Stomach (tissue), 19 donors: ENCODE results near the gene FHIP2A. TPM values are rescaled to one million over a fixed set of nuclear protein-coding genes. Genes with fewer than 3 reads are reported as not detected.
"Not testable (repeated sequence)": the region's sequence is repeated elsewhere in the genome, so short reads cannot be mapped to it uniquely, and the experiment has no call there.

ENCODE experiments used
- DNase-seq, 2 donors: peaks; one replicate each; pipeline versions ENCODE4 v3.0.0 to v3.0.0-alpha.2; 2013 to 2019
- H3K27ac ChIP-seq, 5 donors: fragments of 200-600 bp in 4 of 5; sonication (generic) in 4 of 5; one replicate each; pipeline ENCODE4 v1.5.1; 2013 to 2019; ENCODE audit warnings: mild to moderate bottlenecking in 1 of 5, moderate library complexity in 1 of 5
- H3K27me3 ChIP-seq, 3 donors: fragments of 200-600 bp; sonication (generic); one replicate each; pipeline ENCODE4 v1.5.1; 2017 to 2019; ENCODE audit warnings: mixed run types in 1 of 3
- H3K36me3 ChIP-seq, 4 donors: fragments of 200-600 bp; sonication (generic); 1 replicate in 3 of 4; 2 replicates in 1 of 4; pipeline ENCODE4 v1.5.1; 2016 to 2019
- H3K4me1 ChIP-seq, 4 donors: fragments of 200-600 bp; sonication (generic); one replicate each; pipeline ENCODE4 v1.5.1; 2016 to 2019
- H3K4me3 ChIP-seq, 4 donors: fragments of 200-600 bp; sonication (generic) in 3 of 4; one replicate each; pipeline ENCODE4 v1.5.1; 2016 to 2019; ENCODE audit warnings: mild to moderate bottlenecking in 1 of 4
- H3K9me3 ChIP-seq, 4 donors: fragments of 200-600 bp; sonication (generic); one replicate each; pipeline ENCODE4 v1.5.1; 2016 to 2019
- EP300 ChIP-seq: sonication (generic); formaldehyde crosslinking; IDR thresholded peaks from one replicate; pipeline ENCODE4 v1.6.1; 2017; ENCODE audit warnings: antibody characterized with exemption
- POLR2A ChIP-seq, 4 donors: fragments of 450-650 bp; IDR thresholded peaks; one replicate each; pipeline ENCODE4 v1.6.1; 2016; ENCODE audit warnings: antibody characterized with exemption in 4 of 4, control low read depth in 2 of 4, mild to moderate bottlenecking in 1 of 4, moderate library complexity in 1 of 4
- POLR2AphosphoS5 ChIP-seq, 3 donors: sonication (generic); formaldehyde crosslinking; IDR thresholded peaks; one replicate each; pipeline ENCODE4 v1.6.1; 2016; ENCODE audit warnings: antibody characterized with exemption in 3 of 3
- WGBS, 5 donors: extraction: QIAGEN DNeasy Blood & Tissue Kit in 3 of 5; methylation state at CpG; one replicate each; pipeline versions ENCODE4 v1.1.5 to v1.1.7; 2013 to 2018; 5-methylcytosine and 5-hydroxymethylcytosine counted together
- intact Hi-C: fragments of 100-400 bp; cut with DNase I; formaldehyde crosslinking; loops from one replicate; pipeline ENCODE4 v1.15.1; 2023; ENCODE audit warnings: low total_unique reads
- long read RNA-seq, 10 donors: transcript quantifications; one replicate each; lab custom pipeline, GENCODE V29; 2026
- polyA plus RNA-seq, 3 donors: library from polyadenylated mRNA; stranded (reverse); fragments of 200-250 nt; gene quantifications; one replicate each; pipeline ENCODE4 v1.2.3, GENCODE V29; 2013
- total RNA-seq, 5 donors: library from RNA; depleted of rRNA; stranded (reverse); fragments of >200 nt; gene quantifications; one replicate each; pipeline versions ENCODE4 v1.1.0 to v1.2.3, GENCODE V29; 2014 to 2016
- TF ChIP-seq, protein P1 (sequence below), 7 experiments: fragments of 450-650 bp in 4 of 7; fragments of 200-600 bp in 3 of 7; sonication (generic) in 3 of 7; IDR thresholded peaks; one replicate each; pipeline ENCODE4 v1.5.1; 2016 to 2019; ENCODE audit warnings: antibody characterized with exemption in 7 of 7, control low read depth in 2 of 7, mild to moderate bottlenecking in 1 of 7
- donor health status: healthy with polysubstance abuse.
- donor health status: Bipolar disorder and iron deficiency.
- donor health status: healthy.

Gene FHIP2A
- total RNA-seq (100 to 1,000 TPM in 1 of 5 donors, 10 to 100 TPM in 3, under 1 TPM in 1; 0.87 to 264 (median 20.4) TPM), polyA plus RNA-seq (1 to 10 TPM; 3.5 to 5.2 (median 4.3) TPM)
- long read RNA-seq, donor 1, result 0 reads
- long read RNA-seq, donor 2, full-length matches to known transcripts, result 3 of 3 reads
- long read RNA-seq, donor 2, partial matches to known transcripts, result 0 of 3 reads
- long read RNA-seq, donor 2, other reads (novel, unspliced or antisense), result 0 of 3 reads
- long read RNA-seq, donor 3, full-length matches to known transcripts, result 1 of 1 reads
- long read RNA-seq, donor 3, partial matches to known transcripts, result 0 of 1 reads
- long read RNA-seq, donor 3, other reads (novel, unspliced or antisense), result 0 of 1 reads
- long read RNA-seq, donor 4, result 0 reads
- long read RNA-seq, donor 5, partial matches to known transcripts, result 0 of 1 reads
- long read RNA-seq, donor 5, other reads (novel, unspliced or antisense), result 0 of 1 reads
- long read RNA-seq, donor 6, full-length matches to known transcripts, result 5 of 5 reads
- long read RNA-seq, donor 6, partial matches to known transcripts, result 0 of 5 reads
- long read RNA-seq, donor 6, other reads (novel, unspliced or antisense), result 0 of 5 reads
- long read RNA-seq, donor 7, full-length matches to known transcripts, result 4 of 4 reads
- long read RNA-seq, donor 7, partial matches to known transcripts, result 0 of 4 reads
- long read RNA-seq, donor 7, other reads (novel, unspliced or antisense), result 0 of 4 reads
- long read RNA-seq, donor 8, full-length matches to known transcripts, result 2 of 2 reads
- long read RNA-seq, donor 8, partial matches to known transcripts, result 0 of 2 reads
- long read RNA-seq, donor 8, other reads (novel, unspliced or antisense), result 0 of 2 reads
- long read RNA-seq, donor 9, full-length matches to known transcripts, result 1 of 1 reads
- long read RNA-seq, donor 9, partial matches to known transcripts, result 0 of 1 reads
- long read RNA-seq, donor 9, other reads (novel, unspliced or antisense), result 0 of 1 reads
- long read RNA-seq, donor 10, full-length matches to known transcripts, result 1 of 1 reads
- long read RNA-seq, donor 10, partial matches to known transcripts, result 0 of 1 reads
- long read RNA-seq, donor 10, other reads (novel, unspliced or antisense), result 0 of 1 reads

- Histone ChIP-seq H3K4me1 (peaks cover 31 to 45% (median 37%) of the 10 kb centered on the region in 4 donors), H3K9me3 (no peaks in the 10 kb centered on the region), H3K27ac (peak within 1 kb of the TSS; percentile 93 to 99 (median 98)), H3K36me3 (no peaks in the 10 kb centered on the region), H3K27me3 (no peaks in the 10 kb centered on the region), H3K4me3 (peak within 1 kb of the TSS; percentile 57 to 99 (median 82))
- 1 to 3% (median 2%) methylated on average over 10 to 57 of the region's 59 CpGs for WGBS, 5 donors
- intact Hi-C loops, result no loop called here
- peak; percentile 82 to 94 for DNase-seq
- peak in 1 of 3 donors; percentile 61 for TF ChIP-seq POLR2AphosphoS5 (IDR thresholded peaks at IDR 0.05)
- no peak for TF ChIP-seq EP300
- TF ChIP-seq, protein P1, sequence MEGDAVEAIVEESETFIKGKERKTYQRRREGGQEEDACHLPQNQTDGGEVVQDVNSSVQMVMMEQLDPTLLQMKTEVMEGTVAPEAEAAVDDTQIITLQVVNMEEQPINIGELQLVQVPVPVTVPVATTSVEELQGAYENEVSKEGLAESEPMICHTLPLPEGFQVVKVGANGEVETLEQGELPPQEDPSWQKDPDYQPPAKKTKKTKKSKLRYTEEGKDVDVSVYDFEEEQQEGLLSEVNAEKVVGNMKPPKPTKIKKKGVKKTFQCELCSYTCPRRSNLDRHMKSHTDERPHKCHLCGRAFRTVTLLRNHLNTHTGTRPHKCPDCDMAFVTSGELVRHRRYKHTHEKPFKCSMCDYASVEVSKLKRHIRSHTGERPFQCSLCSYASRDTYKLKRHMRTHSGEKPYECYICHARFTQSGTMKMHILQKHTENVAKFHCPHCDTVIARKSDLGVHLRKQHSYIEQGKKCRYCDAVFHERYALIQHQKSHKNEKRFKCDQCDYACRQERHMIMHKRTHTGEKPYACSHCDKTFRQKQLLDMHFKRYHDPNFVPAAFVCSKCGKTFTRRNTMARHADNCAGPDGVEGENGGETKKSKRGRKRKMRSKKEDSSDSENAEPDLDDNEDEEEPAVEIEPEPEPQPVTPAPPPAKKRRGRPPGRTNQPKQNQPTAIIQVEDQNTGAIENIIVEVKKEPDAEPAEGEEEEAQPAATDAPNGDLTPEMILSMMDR (IDR thresholded peaks at IDR 0.05), result peak in 3 of 7 experiments; percentile 38 to 91 (median 48)
- TF ChIP-seq POLR2A (IDR thresholded peaks at IDR 0.05), result no peak
Measured at GRCh38 chr10:114821293-114821914, at the start of gene FHIP2A. Gene FHIP2A, plus strand, starts transcription at chr10:114821780. Its CDS starts 299 bp downstream, at chr10:114822079.

DNA sequence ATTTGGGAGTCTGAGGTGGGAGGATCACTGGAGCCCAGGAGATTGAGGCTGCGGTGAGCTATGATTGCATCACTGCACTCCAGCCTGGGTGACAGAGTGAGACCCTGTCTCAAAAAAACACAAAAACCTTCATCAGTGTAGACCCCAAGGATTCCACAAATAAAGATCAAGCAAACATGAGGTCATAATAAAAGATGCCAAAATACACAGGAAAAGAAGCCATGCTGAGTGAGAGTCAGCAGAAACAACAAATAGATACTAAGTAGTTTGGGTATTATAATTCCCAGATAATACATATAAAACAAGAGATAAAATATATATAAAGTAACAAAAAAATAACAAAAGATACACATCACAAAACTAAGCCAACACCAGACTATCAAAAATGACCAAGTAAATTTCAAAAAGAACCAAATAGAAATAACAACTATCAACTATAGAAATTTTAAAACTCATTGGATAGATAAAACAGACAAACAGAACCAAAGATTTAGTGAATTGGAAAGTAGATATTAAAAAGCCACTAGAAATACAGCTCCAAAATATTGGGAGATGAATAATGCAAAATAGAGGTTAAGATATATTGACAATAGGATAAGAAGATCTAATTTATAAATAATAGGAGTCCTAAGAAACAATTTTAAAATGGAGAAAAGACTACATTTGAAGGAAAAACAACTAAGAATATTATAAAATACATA lies 48.9 kb upstream of the FHIP2A start:
- intact Hi-C loops, result no loop called here
- H3K4me3 ChIP-seq, result no peak overlapping the region
- 98 to 100% (median 100%) methylated on average over 1 of the region's 1 CpG for WGBS, 5 donors
- peaks cover 0 to 9% (median 6%) of the 10 kb centered on the region in 4 donors for H3K4me1 ChIP-seq
- H3K36me3 ChIP-seq, result no peaks in the 10 kb centered on the region
- peaks cover 0 to 10% (median 4%) of the 10 kb centered on the region in 3 donors for H3K27me3 ChIP-seq
- no peaks in the 10 kb centered on the region for H3K9me3 ChIP-seq
- TF ChIP-seq POLR2AphosphoS5 (IDR thresholded peaks at IDR 0.05), result no peak
- TF ChIP-seq EP300, result no peak
- TF ChIP-seq, protein P1 (IDR thresholded peaks at IDR 0.05), result no peak
- TF ChIP-seq POLR2A (IDR thresholded peaks at IDR 0.05), result no peak
- H3K27ac ChIP-seq, result no peak overlapping the region
- no peak for DNase-seq

GRCh38 chr10:114773197-114773532 lies 48.4 kb upstream of the FHIP2A start:
- DNase-seq, result no peak
- peaks cover 0 to 7% (median 0%) of the 10 kb centered on the region in 3 donors for H3K27me3 ChIP-seq
- WGBS, 5 donors, result 63 to 84% (median 77%) methylated on average over 3 of the region's 3 CpGs
- no peaks in the 10 kb centered on the region for H3K9me3 ChIP-seq
- H3K4me1 ChIP-seq, result peaks cover 0 to 6% (median 5%) of the 10 kb centered on the region in 4 donors
- H3K36me3 ChIP-seq, result no peaks in the 10 kb centered on the region
- no peak overlapping the region for H3K4me3 ChIP-seq
- H3K27ac ChIP-seq, result no peak overlapping the region
- intact Hi-C loops, result no loop called here
- TF ChIP-seq, protein P1 (IDR thresholded peaks at IDR 0.05), result no peak

DNA sequence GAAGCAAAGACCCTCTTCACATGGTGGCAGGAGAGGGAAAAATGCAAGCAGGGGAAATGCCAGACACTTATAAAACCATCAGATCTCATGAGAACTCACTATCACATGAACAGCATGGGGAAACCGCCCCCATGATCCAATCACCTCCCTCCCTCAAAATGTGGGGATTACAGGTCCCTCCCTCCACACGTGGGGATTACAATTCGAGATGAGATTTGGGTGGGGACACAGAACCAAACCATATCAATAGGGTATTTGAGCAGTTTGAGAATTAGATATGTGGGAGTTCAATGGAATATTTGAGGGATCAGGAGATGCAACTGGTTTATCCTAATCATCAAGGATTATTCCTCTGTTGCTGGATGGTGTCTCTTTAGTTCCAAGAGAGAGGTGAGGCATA lies 46.5 kb upstream of the FHIP2A start:
- H3K36me3 ChIP-seq, intact Hi-C loops, H3K27me3 ChIP-seq, H3K27ac ChIP-seq, H3K9me3 ChIP-seq, H3K4me3 ChIP-seq, DNase-seq: not testable (repeated sequence)
- H3K4me1 ChIP-seq, result peaks cover 2 to 10% (median 7%) of the 10 kb centered on the region in 4 donors
- WGBS, 5 donors, result 75 to 91% (median 85%) methylated on average over 3 of the region's 3 CpGs
